OCI-LY1 (cell line): Measurements from ENCODE around the gene CMIP.

Experiments
- CTCF ChIP-seq: fragments of 200-600 bp; sonication (generic), shearing (Covaris generic); IDR thresholded peaks from 2 replicates; pipeline ENCODE4 v1.5.1; 2017; ENCODE audit warnings: mild to moderate bottlenecking, antibody characterized with exemption, low read length, moderate library complexity, mixed read lengths
- EZH2 ChIP-seq: fragments of 200-600 bp; sonication (generic), shearing (Covaris generic); IDR thresholded peaks from 2 replicates; pipeline ENCODE4 v1.8.0; 2017; ENCODE audit warnings: borderline replicate concordance, mixed run types, mild to moderate bottlenecking, antibody characterized with exemption, low read length, moderate library complexity, mixed read lengths

DNA sequence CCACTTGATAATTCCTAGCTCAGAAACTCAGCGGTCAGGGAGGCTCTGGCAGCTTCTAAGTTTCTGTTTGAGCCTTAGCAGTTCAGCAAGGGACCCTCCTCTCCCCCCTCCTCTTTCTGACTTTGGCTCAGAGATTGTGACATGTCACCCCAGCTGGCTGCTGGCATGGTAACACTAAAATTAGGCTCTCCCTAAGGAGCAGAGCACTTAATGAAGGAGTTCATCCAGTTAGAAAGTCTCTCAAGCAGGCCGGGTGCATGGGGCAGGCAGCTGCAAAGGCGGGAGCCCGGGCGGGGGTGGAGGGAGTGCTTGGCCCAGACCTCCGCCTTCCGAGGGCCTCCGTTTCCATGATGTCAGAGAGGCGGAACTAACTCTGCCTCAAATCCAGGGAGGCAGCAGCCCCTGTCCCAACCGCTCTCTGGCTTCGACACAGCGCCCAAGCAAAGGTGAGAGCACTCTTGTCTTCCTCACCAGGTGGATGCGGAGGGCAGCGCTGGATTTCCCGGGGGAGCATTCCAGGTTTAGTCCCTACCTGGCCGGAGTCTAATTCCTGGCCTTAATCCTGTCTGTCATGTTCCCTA lies 206.5 kb downstream of the CMIP start:
- no peak for TF ChIP-seq CTCF
- TF ChIP-seq EZH2: no peak
